Activated CD8-positive, alpha-beta memory T cell treated with anti-CD3 and anti-CD28 coated beads, Interleukin-2, amount 50 U/mL, for 1 hour (primary cell): Measurements from ENCODE around the gene CREB5.

ENCODE experiments used
- DNase-seq: peaks from one replicate; pipeline ENCODE4 v3.0.0-alpha.2; 2020; ENCODE audit errors: extremely low read depth

Gene CREB5

GRCh38 chr7:28643584-28644340 is 231.4 kb downstream of the CREB5 start:
- DNase-seq, result no peak

DNA sequence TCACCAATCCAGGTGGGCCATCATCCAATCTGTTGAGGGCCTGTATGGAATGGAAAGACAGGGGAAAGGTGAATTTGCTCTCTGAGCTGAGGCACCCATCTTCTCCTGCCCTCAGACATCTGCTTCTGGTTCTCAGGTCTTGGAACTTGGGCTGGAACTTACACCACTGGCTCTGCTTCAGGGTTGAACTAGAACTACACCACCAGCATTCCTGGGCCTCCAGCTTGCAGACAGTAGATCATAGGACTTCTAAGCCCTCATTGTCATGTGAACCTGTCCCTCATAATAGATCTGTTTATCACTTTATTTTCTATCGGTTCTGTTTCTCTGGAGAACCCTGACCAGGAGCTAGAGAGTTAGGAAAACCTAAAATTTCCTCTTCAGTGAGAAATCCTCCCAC is 233.5 kb downstream of the CREB5 start:
- DNase-seq, result no peak

- no peak for DNase-seq
Observed at GRCh38 chr7:28646376-28647075, 234.2 kb downstream of the CREB5 start.

DNA sequence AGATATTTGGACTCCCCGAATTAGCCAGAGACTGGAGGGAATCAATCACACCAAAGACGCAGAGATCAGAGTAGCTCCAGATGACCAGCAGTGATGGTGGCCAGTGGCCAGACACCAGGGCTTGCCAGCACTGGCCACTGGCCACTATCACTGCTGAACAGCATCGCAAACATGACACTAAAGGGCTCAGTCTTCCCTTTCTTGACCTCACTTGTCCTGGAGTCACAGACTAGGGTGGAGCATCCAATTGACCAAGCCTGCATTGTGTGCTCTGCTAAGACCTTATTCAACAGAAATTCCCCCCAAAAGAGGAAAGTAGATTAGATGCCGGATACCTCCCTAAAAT is 234.7 kb downstream of the CREB5 start:
- DNase-seq, result no peak

- no peak for DNase-seq
Observed at GRCh38 chr7:28649189-28649588, 236.9 kb downstream of the CREB5 start.

DNA sequence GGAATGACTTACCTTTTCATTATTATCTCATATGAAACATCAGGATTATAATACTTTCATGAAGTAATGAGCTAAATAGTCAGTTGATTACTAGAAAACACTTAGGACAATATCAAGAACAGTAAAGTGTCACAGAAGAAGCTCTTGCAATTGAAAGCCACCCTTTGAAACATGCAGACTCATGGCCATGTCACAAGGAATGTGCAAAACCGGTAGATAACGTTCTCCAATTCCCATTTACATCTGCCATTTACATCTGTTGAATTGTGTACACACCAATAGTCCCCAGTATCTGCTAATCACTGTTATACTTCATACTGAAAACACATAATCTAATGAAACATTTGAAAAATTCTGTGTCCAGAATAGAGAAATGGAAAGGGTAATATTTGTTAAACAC is 237.5 kb downstream of the CREB5 start:
- no peak for DNase-seq

- no peak for DNase-seq
Observed at GRCh38 chr7:28654110-28654509, 241.8 kb downstream of the CREB5 start.

DNA sequence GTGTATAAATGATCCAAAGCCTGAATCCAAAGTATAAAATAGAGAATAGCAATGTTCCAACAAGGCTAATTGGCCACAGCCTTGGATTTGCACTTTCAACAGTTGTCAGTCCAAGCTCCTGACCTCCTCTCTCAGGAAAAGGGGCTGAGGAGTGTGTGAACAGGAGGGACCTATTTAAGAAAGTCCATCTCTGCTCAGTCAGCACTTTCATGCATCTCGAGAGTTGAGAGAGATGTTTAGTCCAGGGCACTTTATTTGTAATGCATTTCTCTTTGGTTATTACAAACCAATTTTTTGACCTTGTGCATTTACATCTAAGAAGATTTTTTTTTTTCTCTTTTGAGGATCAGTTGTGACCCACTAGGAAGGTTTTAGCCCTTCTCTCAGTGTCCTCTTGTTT is 244.2 kb downstream of the CREB5 start:
- DNase-seq, result no peak

DNA sequence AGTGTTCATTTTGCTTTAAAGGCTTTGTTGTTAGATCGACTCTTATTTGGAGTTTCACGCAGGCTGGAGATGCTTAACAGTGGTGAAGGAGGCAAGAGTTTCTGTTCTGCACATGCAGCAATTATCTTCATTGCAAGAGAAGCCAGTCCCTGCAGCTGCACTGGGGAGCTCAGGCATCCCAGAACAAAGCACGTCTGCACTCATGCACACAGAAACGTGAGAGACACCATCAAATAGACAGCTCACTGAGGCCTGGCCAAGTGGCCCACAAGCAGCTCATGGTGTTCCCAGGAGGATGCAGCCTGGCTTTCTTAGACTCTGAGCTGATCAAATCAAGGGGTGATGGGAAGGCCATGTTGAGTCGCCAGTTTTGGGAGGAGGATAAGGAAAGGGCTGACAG is 246.1 kb downstream of the CREB5 start:
- DNase-seq, result no peak

DNA sequence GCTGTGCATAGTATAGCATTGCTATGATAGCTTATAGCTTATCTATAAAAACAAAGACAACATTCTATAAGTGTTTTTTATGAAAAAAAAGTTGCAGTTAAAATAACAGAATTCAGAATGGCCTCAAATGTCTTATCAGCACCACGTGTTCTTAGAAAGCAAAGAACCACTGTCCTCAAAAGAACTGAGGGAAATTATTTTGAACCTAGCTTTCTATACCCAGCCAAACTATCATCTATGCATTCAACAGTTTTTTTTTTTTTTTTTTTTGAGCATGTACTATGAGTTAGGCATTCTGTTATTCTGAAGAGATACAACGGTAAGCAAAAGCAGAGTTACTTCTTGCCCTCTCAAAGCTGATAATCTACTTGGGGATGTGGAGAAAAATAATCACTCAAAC is 247.8 kb downstream of the CREB5 start:
- DNase-seq, result no peak

GRCh38 chr7:28661826-28662595 is 249.7 kb downstream of the CREB5 start:
- DNase-seq, result no peak

DNA sequence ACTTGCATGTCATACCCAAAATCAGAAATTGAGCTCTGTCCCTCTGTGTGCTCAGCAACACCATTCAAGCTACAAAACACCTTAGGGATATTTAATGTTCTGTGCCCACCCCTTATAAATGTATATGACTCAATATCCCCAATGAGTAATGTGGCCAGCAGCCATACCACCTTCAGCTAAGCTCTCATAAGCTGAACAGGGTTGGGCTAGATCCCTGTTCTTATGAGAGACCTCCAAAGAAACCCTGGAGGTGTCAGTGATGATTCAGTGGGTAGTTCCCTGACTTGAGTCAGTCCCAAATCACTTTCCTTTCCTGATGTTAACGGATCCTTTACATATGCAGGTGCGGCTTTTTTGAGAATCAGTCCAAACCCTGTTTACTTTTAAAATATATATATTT is 253.8 kb downstream of the CREB5 start:
- no peak for DNase-seq

- no peak for DNase-seq
Observed at GRCh38 chr7:28668085-28668484, 255.8 kb downstream of the CREB5 start.

GRCh38 chr7:28669330-28669729 is 257.0 kb downstream of the CREB5 start:
- no peak for DNase-seq

DNA sequence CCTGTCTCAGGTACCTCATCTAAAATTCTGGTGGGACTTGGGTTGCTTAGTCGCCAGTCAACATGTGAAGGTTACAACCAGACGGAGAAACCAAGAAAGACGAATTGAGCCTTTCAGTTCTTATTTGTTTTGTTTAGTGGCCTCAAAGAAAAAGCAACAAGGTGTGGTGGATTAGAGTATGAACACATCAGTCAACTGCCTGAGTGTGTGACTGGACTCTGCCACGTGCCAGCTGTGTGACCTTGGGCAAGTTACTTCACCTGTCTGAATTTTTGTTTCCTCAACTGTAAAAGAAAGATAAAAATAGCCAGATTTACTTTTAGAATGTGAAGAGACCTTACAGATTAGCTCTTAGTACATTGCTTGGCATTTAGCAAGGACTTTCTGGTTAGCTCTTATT is 259.2 kb downstream of the CREB5 start:
- DNase-seq, result no peak

- no peak for DNase-seq
Observed at GRCh38 chr7:28672397-28672797, 260.1 kb downstream of the CREB5 start.

DNA sequence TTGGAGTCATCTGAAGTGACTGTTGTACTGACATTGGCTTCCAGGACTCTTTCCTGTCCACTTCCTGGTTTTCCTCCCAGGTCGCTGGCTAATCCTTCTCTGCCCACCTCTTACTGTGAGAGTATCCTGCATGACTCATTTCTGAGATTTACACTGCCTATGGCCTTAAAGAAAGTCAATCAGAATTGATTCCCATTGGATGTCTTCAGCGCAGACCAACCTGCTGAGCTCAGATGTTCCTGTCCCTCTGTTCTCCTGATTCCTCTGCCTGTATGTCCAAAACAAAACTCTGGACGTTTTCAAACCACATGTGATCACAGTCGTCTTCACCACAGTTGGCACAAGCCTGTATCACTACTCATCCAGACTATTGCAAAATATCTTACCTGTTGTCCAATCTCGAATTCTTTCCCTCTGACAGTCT is 262.1 kb downstream of the CREB5 start:
- no peak for DNase-seq

DNA sequence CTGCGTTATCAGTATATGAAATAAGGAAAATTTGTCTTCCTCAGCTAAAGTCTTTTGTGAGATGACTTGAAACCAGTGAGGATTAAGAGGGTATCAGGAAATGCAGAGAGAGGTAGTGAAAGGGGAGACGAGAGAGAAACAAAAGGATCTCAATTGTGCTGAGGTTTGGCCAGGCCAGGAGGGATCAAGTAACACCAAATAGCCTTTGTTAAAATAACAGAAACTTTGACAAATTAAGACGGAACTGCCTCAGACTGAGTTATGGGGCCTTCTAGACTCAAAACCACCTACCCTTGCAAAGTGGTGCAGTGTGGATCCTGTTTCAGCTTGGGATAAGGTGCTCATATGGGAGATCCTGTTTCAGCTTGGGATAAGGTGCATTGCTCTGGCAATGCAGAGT is 263.1 kb downstream of the CREB5 start:
- DNase-seq, result no peak

GRCh38 chr7:28677668-28678067 is 265.4 kb downstream of the CREB5 start:
- DNase-seq, result no peak

- DNase-seq, result no peak
Observed at GRCh38 chr7:28678431-28678965, 266.2 kb downstream of the CREB5 start.

- no peak for DNase-seq
Observed at GRCh38 chr7:28681693-28682310, 269.5 kb downstream of the CREB5 start.

- no peak for DNase-seq
Observed at GRCh38 chr7:28682801-28683200, 270.5 kb downstream of the CREB5 start.
